Raji (cell line): ENCODE measurements around the gene RAE1.

ENCODE experiments used
- POLR2A ChIP-seq: IDR thresholded peaks from 2 replicates; pipeline ENCODE4 v1.6.1; 2011; ENCODE audit warnings: low read depth, low read length, control low read depth; ENCODE audit not compliant: insufficient read depth

RAE1 gene

GRCh38 chr20:57396984-57397692, 46.1 kb downstream of the RAE1 start:
- no peak for TF ChIP-seq POLR2A

- TF ChIP-seq POLR2A, result no peak
Measured at GRCh38 chr20:57397693-57398108, 46.6 kb downstream of the RAE1 start.

GRCh38 chr20:57398231-57398821, 47.3 kb downstream of the RAE1 start:
- peak; percentile 72 for TF ChIP-seq POLR2A

- TF ChIP-seq POLR2A, result no peak
Measured at GRCh38 chr20:57398901-57399535, 48.0 kb downstream of the RAE1 start.

GRCh38 chr20:57399587-57400155, 48.6 kb downstream of the RAE1 start:
- TF ChIP-seq POLR2A, result no peak

GRCh38 chr20:57400231-57400701, 49.2 kb downstream of the RAE1 start:
- no peak for TF ChIP-seq POLR2A

GRCh38 chr20:57400821-57401564, 49.9 kb downstream of the RAE1 start:
- TF ChIP-seq POLR2A, result 0 out of 2 replicates have a peak, but pooled peaks have one; percentile 20

GRCh38 chr20:57401565-57401918, 50.5 kb downstream of the RAE1 start:
- no peak for TF ChIP-seq POLR2A

- TF ChIP-seq POLR2A, result no peak
Measured at GRCh38 chr20:57402206-57403125, 51.4 kb downstream of the RAE1 start.

GRCh38 chr20:57403216-57403615, 52.2 kb downstream of the RAE1 start:
- no peak for TF ChIP-seq POLR2A

GRCh38 chr20:57404006-57404405, 53.0 kb downstream of the RAE1 start:
- no peak for TF ChIP-seq POLR2A

GRCh38 chr20:57404419-57405072, 53.5 kb downstream of the RAE1 start:
- TF ChIP-seq POLR2A, result no peak

GRCh38 chr20:57405236-57406016, 54.4 kb downstream of the RAE1 start:
- no peak for TF ChIP-seq POLR2A
